Spleen (tissue), 7 donors: ENCODE measurements around the gene NCAPD3.

ENCODE experiments used
- CTCF ChIP-seq, 11 experiments: fragments of 200-600 bp in 7 of 11; fragments of 450-650 bp in 4 of 11; sonication (generic) in 4 of 11; IDR thresholded peaks in 8 of 11; conservative IDR thresholded peaks in 3 of 11; 1 replicate in 7 of 11; 2 replicates in 4 of 11; pipeline versions ENCODE4 v1.4.0 to v1.8.0; 2016 to 2021; ENCODE audit warnings: antibody characterized with exemption in 11 of 11, inconsistent platforms in 4 of 11, mild to moderate bottlenecking in 1 of 11
- POLR2A ChIP-seq, 3 donors: fragments of 450-650 bp; IDR thresholded peaks; one replicate each; pipeline ENCODE4 v1.5.1; 2017; ENCODE audit warnings: antibody characterized with exemption in 3 of 3, mild to moderate bottlenecking in 1 of 3
- POLR2AphosphoS5 ChIP-seq, 3 donors: sonication (generic); formaldehyde crosslinking; IDR thresholded peaks; one replicate each; pipeline ENCODE4 v1.5.1; 2017; ENCODE audit warnings: antibody characterized with exemption in 3 of 3
- donor health status: DM: no; HTN: no; CAD: no; lungs with moderate emphysema.
- donor health status: DM: no; HTN: no; CAD: no.
- donor health status: DM: no; HTN: no; CAD: no.

- TF ChIP-seq CTCF (IDR thresholded peaks at IDR 0.05 in 8 of 11, conservative IDR thresholded peaks at IDR 0.05 in 3 of 11): no peak
- TF ChIP-seq POLR2A (IDR thresholded peaks at IDR 0.05): no peak
- no peak for TF ChIP-seq POLR2AphosphoS5 (IDR thresholded peaks at IDR 0.05)
These were observed 71.1 kb downstream of the NCAPD3 start for GRCh38 chr11:134152696-134153095.
